ENCODE results near the gene FARS2. TPM values are rescaled to one million over a fixed set of nuclear protein-coding genes. Genes with fewer than 3 reads are reported as not detected.

Gene FARS2
- total RNA-seq: 18.3 TPM
- long read RNA-seq, transcript FARS2-201 (7 exons, 1,663 nt): major isoform, 21 of 33 reads
- long read RNA-seq, partial matches to known transcripts: 1 of 33 reads
- long read RNA-seq, other reads (novel, unspliced or antisense): 9 of 33 reads

GRCh38 chr6:5260661-5261544 lies at the start of gene FARS2, which contains the start of gene LYRM4:
Gene FARS2 (plus strand): TSS chr6:5261513.
Gene LYRM4 (minus strand): TSS chr6:5260950. CDS start chr6:5260733, 217 bp downstream.
- ATAC-seq: peak; percentile 97

GRCh38 chr6:5213836-5214235 lies 47.5 kb upstream of the FARS2 start:
- no peaks in the 10 kb centered on the region for H3K27me3 ChIP-seq
- H3K4me3 ChIP-seq: no peak overlapping the region
- DNase-seq: no peak
- no peak for ATAC-seq
- TF ChIP-seq CTCF (IDR thresholded peaks at IDR 0.05): no peak
- no peaks in the 10 kb centered on the region for H3K9me3 ChIP-seq
- intact Hi-C loops (cut with DNase I): no loop called here
- peaks cover 4% of the 10 kb centered on the region for H3K4me1 ChIP-seq
- peaks cover 6% of the 10 kb centered on the region for H3K36me3 ChIP-seq
- no peak overlapping the region for H3K27ac ChIP-seq

More at GRCh38 chr6:5260661-5261544, at the start of gene FARS2, which contains the start of gene LYRM4:
- DNase-seq: peak; percentile 96
- no peaks in the 10 kb centered on the region for H3K27me3 ChIP-seq
- intact Hi-C loops (cut with DNase I): no loop called here
- peaks cover 13% of the 10 kb centered on the region for H3K4me1 ChIP-seq
- H3K4me3 ChIP-seq: peak within 1 kb of the TSS; percentile 86
- no peak for TF ChIP-seq CTCF (IDR thresholded peaks at IDR 0.05)
- H3K36me3 ChIP-seq: no peaks in the 10 kb centered on the region
- H3K9me3 ChIP-seq: no peaks in the 10 kb centered on the region
- peak within 1 kb of the TSS; percentile 99 for H3K27ac ChIP-seq

- peak; percentile 55 for TF ChIP-seq CTCF (IDR thresholded peaks at IDR 0.05)
- intact Hi-C loops (cut with DNase I): no loop called here
- Histone ChIP-seq H3K4me3 (no peak overlapping the region), H3K9me3 (no peaks in the 10 kb centered on the region), H3K27ac (no peak overlapping the region), H3K27me3 (no peaks in the 10 kb centered on the region), H3K4me1 (peaks cover 4% of the 10 kb centered on the region), H3K36me3 (peaks cover 6% of the 10 kb centered on the region)
- ATAC-seq: peak; percentile 84
- no peak for DNase-seq
Measured at GRCh38 chr6:5214570-5215052, 46.7 kb upstream of the FARS2 start.

- no peak for ATAC-seq
- intact Hi-C loops (cut with DNase I): no loop called here
- H3K4me1 ChIP-seq: peaks cover 4% of the 10 kb centered on the region
- H3K9me3 ChIP-seq: no peaks in the 10 kb centered on the region
- no peak for TF ChIP-seq CTCF (IDR thresholded peaks at IDR 0.05)
- H3K27ac ChIP-seq: no peak overlapping the region
- H3K36me3 ChIP-seq: peaks cover 6% of the 10 kb centered on the region
- H3K4me3 ChIP-seq: no peak overlapping the region
- H3K27me3 ChIP-seq: no peaks in the 10 kb centered on the region
- no peak for DNase-seq
Measured at GRCh38 chr6:5215159-5215558, 46.2 kb upstream of the FARS2 start.

GRCh38 chr6:5215799-5216198 lies 45.5 kb upstream of the FARS2 start:
- no peak for TF ChIP-seq CTCF (IDR thresholded peaks at IDR 0.05)
- Histone ChIP-seq H3K27me3 (no peaks in the 10 kb centered on the region), H3K4me3 (no peak overlapping the region), H3K4me1 (peaks cover 4% of the 10 kb centered on the region), H3K27ac (no peak overlapping the region), H3K9me3 (no peaks in the 10 kb centered on the region), H3K36me3 (peaks cover 6% of the 10 kb centered on the region)
- no peak for DNase-seq
- intact Hi-C loops (cut with DNase I): no loop called here
- no peak for ATAC-seq

Data from upper lobe of right lung (tissue), 1 donor.